ENCODE results near the gene SCUBE3. TPM values are rescaled to one million over a fixed set of nuclear protein-coding genes. Genes with fewer than 3 reads are reported as not detected.

SCUBE3 gene
- total and polyA plus RNA-seq, 2 of the 8 experiments (the other 6 are each of a cell fraction or from before 2014, with no cell fraction given) = 0.80 to 1.0 TPM

DNA sequence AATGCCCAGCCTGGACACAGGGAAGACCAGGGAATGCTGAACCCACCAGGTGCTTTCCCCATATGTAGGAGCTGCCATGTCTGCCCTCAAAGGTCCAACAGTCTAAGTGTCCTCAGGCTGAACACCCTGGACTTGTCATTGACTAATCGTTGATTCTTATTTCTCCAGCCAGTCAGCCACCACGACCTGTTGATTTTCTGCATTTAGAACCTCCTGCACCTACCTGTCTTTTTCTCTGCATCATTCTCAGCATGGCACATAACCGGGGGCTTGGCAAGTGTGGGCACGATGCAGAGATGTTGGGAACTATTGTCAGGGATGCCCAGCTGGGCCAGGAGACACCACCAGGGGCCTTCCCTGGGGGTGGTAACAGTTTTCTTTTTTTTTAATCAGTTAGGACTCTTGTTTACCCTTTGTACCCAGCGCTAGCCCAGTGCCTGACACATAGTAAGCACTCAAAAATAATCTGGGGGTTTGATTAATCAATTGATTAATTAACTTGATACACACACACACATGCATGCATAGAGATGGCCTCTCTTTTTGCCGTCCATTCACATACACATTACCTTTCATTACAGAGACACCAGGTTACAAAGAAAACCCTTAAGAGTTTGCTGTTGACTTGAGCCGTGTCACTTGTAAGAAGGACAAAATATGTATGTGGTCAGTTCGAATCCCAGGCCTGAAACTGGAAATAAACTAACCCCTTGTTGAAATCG, 29.0 kb upstream of the SCUBE3 start:
- Histone ChIP-seq H2AFZ (ENCODE audit: low read length) (no peak overlapping the region), H3K18ac (ENCODE audit: extremely low read depth, low read length) (no peak overlapping the region), H3K4ac (replicated peaks; ENCODE audit: insufficient read length, low read depth, low read length) (no peak overlapping the region), H4K5ac (ENCODE audit: insufficient read length, low read depth, low read length) (no peak overlapping the region), H4K20me1 (replicated peaks in 1 of 2; ENCODE audit: control insufficient read depth in 1 of 2, insufficient read depth in 2 of 2, low read length in 2 of 2) (no peaks in the 10 kb centered on the region), H2BK20ac (ENCODE audit: low read length) (no peak overlapping the region), H3K23ac (ENCODE audit: insufficient read length) (no peak overlapping the region), H2BK15ac (ENCODE audit: low read length) (no peak overlapping the region), H3K4me3 (ENCODE audit: extremely low read depth in 1 of 4, insufficient read depth in 2 of 4, low read depth in 3 of 4, low read length in 4 of 4) (no peak overlapping the region), H2AK5ac (ENCODE audit: low read depth, low read length) (no peak overlapping the region), H3K36me3 (ENCODE audit: control insufficient read depth in 2 of 4, insufficient read depth in 4 of 4, low read length in 3 of 4) (no peaks in the 10 kb centered on the region), H3K27me3 (replicated peaks in 1 of 4; ENCODE audit: control insufficient read depth in 3 of 4, extremely low read depth in 1 of 4, insufficient read depth in 3 of 4, low read length in 3 of 4) (peaks cover 0 to 14% (median 4%) of the 10 kb centered on the region in 4 experiments; a peak in 4 of 7 replicates), H4K8ac (ENCODE audit: extremely low read depth, insufficient read depth, low read length) (no peak overlapping the region), H3K4me2 (ENCODE audit: insufficient read depth in 1 of 2, low read depth in 2 of 2, low read length in 2 of 2) (no peak overlapping the region), H3K27ac (ENCODE audit: low read depth, low read length) (no peak overlapping the region), H4K91ac (replicated peaks; ENCODE audit: insufficient read length, low read length) (no peak overlapping the region), H3K79me2 (ENCODE audit: control insufficient read depth in 1 of 2, insufficient read depth in 2 of 2, low read length in 2 of 2) (no peaks in the 10 kb centered on the region), H2BK5ac (ENCODE audit: low read depth, low read length) (no peak overlapping the region), H3K9me3 (ENCODE audit: insufficient read depth in 2 of 2, low read depth in 1 of 2, low read length in 1 of 2) (no peaks in the 10 kb centered on the region), H3K56ac (replicated peaks; ENCODE audit: insufficient read length, low read depth, low read length) (no peak overlapping the region), H2BK12ac (ENCODE audit: low read depth, low read length) (no peak overlapping the region), H3K79me1 (ENCODE audit: low read depth, low read length) (no peaks in the 10 kb centered on the region), H3K4me1 (replicated peaks in 1 of 4; ENCODE audit: control insufficient read depth in 3 of 4, insufficient read depth in 4 of 4, low read length in 3 of 4) (peaks cover 0 to 5% (median 4%) of the 10 kb centered on the region in 4 experiments; a peak in 5 of 7 replicates), H3K9ac (replicated peaks in 1 of 4; ENCODE audit: extremely low read depth in 1 of 4, low read depth in 3 of 4, low read length in 3 of 4) (no peak overlapping the region), H2BK120ac (replicated peaks; ENCODE audit: low read depth, low read length) (no peak overlapping the region), H3K14ac (ENCODE audit: insufficient read length) (no peak overlapping the region), H3K23me2 (ENCODE audit: low read depth, low read length) (no peaks in the 10 kb centered on the region; the same call in 1 of the 2 replicates)
- FAIRE-seq (no peak), DNase-seq (ENCODE audit: low read depth in 1 of 2, low spot score in 2 of 2) (no peak)
- ChIA-PET CTCF (ENCODE audit: partially characterized antibody) (interaction anchor here (0.7 to 2.6 kb wide), 7 partner anchors 11 to 56 kb away, joined by 3 to 20 read pairs (median 4); no protein-coding TSS in a partner anchor), POLR2A (ENCODE audit: partially characterized antibody) (no interaction called here)
- TF ChIP-seq RFX5 (IDR thresholded peaks at IDR 0.05; ENCODE audit: borderline replicate concordance, low read depth, low read length) = no peak
- TF ChIP-seq BRCA1 (IDR thresholded peaks at IDR 0.05; ENCODE audit: low read depth, low read length) = no peak
- no peak for TF ChIP-seq KDM1A (IDR thresholded peaks at IDR 0.05; ENCODE audit: borderline replicate concordance, low read length)
- TF ChIP-seq KDM5A (IDR thresholded peaks at IDR 0.05; ENCODE audit: low read length) = no peak
- no peak for TF ChIP-seq TBP (IDR thresholded peaks at IDR 0.05; ENCODE audit: low read depth, low read length)
- no peak for TF ChIP-seq RBBP5 (IDR thresholded peaks at IDR 0.05; ENCODE audit: borderline replicate concordance, low read depth, low read length)
- TF ChIP-seq, protein P1, sequence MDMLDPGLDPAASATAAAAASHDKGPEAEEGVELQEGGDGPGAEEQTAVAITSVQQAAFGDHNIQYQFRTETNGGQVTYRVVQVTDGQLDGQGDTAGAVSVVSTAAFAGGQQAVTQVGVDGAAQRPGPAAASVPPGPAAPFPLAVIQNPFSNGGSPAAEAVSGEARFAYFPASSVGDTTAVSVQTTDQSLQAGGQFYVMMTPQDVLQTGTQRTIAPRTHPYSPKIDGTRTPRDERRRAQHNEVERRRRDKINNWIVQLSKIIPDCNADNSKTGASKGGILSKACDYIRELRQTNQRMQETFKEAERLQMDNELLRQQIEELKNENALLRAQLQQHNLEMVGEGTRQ (IDR thresholded peaks at IDR 0.05; ENCODE audit: low read length) = no peak
- no peak for TF ChIP-seq CEBPB (IDR thresholded peaks at IDR 0.05; ENCODE audit: low read depth, low read length)
- TF ChIP-seq CHD2 (IDR thresholded peaks at IDR 0.05; ENCODE audit: low read length) = no peak
- no peak for TF ChIP-seq SP4 (IDR thresholded peaks at IDR 0.05; ENCODE audit: low read length)
- whole genome bisulfite sequencing, 2 experiments (ENCODE audit: extremely low coverage in 1 of 2, insufficient coverage in 1 of 2, insufficient read length in 1 of 2, insufficient replicate concordance in 2 of 2, low coverage in 1 of 2, low lambda C conversion rate in 2 of 2, missing lambda C conversion rate in 1 of 2) = 73% methylated on average over 9 of the region's 9 CpGs; no CpG with 5 or more reads in 1 of the 2 experiments

All from H1 (cell line).